ENCODE data around the gene ALDH4A1. TPM values are rescaled to one million over a fixed set of nuclear protein-coding genes. Genes with fewer than 3 reads are reported as not detected.

ALDH4A1 gene
- polyA plus RNA-seq, 4 donors: 62.2 to 86.9 (median 78.5) TPM

- DNase-seq (ENCODE audit: low read depth in 4 of 4, low spot score in 3 of 4): no peak
These were observed 37.3 kb upstream of the ALDH4A1 start for GRCh38 chr1:18939398-18940302.

- no peak for DNase-seq (ENCODE audit: low read depth in 4 of 4, low spot score in 3 of 4)
These were observed 36.3 kb upstream of the ALDH4A1 start for GRCh38 chr1:18938707-18939070.

- DNase-seq (ENCODE audit: low read depth in 4 of 4, low spot score in 3 of 4): no peak
These were observed 35.8 kb upstream of the ALDH4A1 start for GRCh38 chr1:18938008-18938706.

- DNase-seq (ENCODE audit: low read depth in 4 of 4, low spot score in 3 of 4): no peak
These were observed 35.2 kb upstream of the ALDH4A1 start for GRCh38 chr1:18937539-18937938.

- DNase-seq (ENCODE audit: low read depth in 4 of 4, low spot score in 3 of 4): no peak
These were observed 34.6 kb upstream of the ALDH4A1 start for GRCh38 chr1:18936814-18937481.

DNA sequence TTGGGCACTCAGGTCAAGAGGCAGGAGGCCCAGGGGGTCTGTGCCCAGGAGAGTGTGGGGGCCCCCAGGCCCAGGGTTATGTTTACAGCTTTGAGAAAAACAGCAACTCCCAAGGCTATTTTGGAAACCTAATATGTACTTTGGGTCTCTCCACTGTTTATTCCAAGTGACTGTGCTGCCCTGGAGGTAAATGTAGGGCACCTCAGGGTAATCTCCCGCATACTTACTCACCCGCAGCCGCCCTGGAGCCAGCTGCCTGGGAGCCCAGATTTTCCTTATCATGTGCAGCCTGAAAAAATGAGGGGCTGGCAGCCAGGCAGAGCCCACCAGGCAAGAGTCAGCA lies 34.1 kb upstream of the ALDH4A1 start:
- no peak for DNase-seq (ENCODE audit: low read depth in 4 of 4, low spot score in 3 of 4)

GRCh38 chr1:18934205-18935000 lies 32.0 kb upstream of the ALDH4A1 start:
- no peak for DNase-seq (ENCODE audit: low read depth in 4 of 4, low spot score in 3 of 4)

GRCh38 chr1:18932879-18933278 lies 30.5 kb upstream of the ALDH4A1 start:
- no peak for DNase-seq (ENCODE audit: low read depth in 4 of 4, low spot score in 3 of 4)

DNA sequence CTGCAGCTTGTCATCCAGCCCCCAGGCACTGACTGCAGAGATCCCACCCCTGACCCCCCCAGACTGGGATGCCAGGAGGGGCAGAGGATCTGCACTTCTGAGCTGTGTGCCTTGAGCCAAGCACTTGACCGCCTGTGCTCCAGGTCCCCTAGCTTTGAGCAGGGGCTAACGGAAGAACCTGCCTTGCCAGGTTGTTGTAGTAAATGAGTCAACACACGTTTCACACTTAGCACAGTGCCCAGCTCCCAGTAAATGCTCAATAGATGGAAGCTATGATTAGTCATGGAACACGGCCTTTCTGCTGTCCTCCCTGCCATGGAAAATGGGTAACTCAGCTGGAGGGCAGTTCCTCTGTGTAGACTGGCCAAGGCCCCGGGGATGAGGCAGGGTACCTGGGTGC lies 30.0 kb upstream of the ALDH4A1 start:
- no peak for DNase-seq (ENCODE audit: low read depth in 4 of 4, low spot score in 3 of 4)

DNA sequence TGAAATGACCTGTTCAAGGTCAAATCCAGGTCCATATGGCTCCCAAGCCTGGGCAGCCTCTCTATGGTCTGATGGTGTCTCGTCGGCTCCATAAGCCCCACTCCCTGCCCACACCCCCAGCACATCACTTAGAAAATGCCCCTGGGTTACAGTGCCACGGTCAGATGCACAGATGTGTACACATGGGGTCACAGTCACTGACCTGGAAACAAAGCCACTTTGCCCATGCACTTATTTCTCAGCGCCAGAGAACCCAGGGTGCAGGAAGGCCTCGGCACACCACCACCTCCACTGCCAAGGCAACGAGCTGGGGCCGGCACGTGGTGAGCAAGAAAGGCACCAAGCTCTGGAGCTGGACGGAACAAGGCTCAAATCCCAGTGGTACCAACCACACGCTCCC lies 29.4 kb upstream of the ALDH4A1 start:
- DNase-seq (ENCODE audit: low read depth in 4 of 4, low spot score in 3 of 4): no peak

- DNase-seq (ENCODE audit: low read depth in 4 of 4, low spot score in 3 of 4): no peak
These were observed 27.3 kb upstream of the ALDH4A1 start for GRCh38 chr1:18929686-18930085.

- DNase-seq (ENCODE audit: low read depth in 4 of 4, low spot score in 3 of 4): no peak
These were observed 26.6 kb upstream of the ALDH4A1 start for GRCh38 chr1:18928985-18929384.

DNA sequence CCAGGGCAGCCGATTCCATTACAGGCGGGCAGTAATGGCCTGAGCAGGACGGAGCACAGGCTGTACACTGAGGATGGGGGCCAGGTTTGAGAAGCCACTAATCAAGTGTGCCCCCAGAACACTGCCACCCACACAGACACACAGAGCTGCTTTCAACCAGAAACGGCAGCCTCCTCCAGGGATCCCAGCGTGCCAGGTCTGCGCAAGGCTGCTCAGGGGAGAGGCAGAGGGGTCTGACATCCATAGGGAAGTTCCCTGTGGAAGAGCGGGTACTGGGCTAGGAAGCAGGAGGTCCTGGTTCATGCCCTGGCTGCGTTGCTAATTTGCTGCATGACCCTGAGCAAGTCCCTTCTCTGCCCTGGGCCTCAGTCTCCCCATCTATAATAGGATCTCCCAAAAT lies 26.1 kb upstream of the ALDH4A1 start:
- DNase-seq (ENCODE audit: low read depth in 4 of 4, low spot score in 3 of 4): no peak

GRCh38 chr1:18927654-18928272 lies 25.4 kb upstream of the ALDH4A1 start:
- no peak for DNase-seq (ENCODE audit: low read depth in 4 of 4, low spot score in 3 of 4)

GRCh38 chr1:18927082-18927653 lies 24.8 kb upstream of the ALDH4A1 start:
- DNase-seq (ENCODE audit: low read depth in 4 of 4, low spot score in 3 of 4): no peak

DNA sequence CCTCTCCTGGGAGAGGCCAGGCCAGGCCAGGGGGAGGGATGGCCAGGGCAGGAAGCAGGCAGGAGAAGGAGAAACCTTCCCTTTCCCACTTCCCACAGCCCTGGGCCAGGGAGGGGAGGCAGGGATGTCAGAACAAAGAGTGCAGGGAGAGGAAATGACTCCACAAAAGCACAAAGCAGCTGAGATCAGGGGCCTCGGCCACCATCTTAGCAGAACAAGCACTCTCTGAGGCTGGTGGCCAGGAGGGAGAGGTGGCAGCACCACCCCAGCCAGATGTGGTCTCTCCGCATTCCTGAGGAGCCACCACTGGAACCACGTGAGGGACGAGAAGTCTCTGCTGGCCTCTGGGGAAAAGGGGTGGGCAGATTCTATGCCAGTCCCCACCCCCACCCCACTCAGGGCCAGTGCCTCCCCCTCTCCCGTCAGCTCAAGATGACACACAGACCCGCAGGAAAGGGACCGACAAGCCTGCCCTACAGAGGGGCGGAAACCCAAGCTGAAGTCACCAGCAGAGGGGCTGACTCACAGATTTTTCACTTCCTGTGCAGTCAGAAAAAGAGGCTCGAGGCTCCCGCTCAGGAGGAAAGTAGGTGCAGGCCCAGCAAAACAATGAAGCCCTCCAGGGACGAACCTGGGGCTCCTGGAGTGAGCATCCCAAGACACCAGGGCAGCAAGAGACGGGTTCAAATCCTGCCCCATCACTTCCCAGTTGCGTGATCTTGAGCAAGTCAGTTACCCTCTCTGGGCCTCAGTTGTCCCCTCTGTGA lies 24.1 kb upstream of the ALDH4A1 start:
- DNase-seq (ENCODE audit: low read depth in 4 of 4, low spot score in 3 of 4): no peak

GRCh38 chr1:18925279-18925678 lies 22.9 kb upstream of the ALDH4A1 start:
- DNase-seq (ENCODE audit: low read depth in 4 of 4, low spot score in 3 of 4): no peak

GRCh38 chr1:18924221-18924691 lies 21.9 kb upstream of the ALDH4A1 start:
- DNase-seq (ENCODE audit: low read depth in 4 of 4, low spot score in 3 of 4): no peak

DNA sequence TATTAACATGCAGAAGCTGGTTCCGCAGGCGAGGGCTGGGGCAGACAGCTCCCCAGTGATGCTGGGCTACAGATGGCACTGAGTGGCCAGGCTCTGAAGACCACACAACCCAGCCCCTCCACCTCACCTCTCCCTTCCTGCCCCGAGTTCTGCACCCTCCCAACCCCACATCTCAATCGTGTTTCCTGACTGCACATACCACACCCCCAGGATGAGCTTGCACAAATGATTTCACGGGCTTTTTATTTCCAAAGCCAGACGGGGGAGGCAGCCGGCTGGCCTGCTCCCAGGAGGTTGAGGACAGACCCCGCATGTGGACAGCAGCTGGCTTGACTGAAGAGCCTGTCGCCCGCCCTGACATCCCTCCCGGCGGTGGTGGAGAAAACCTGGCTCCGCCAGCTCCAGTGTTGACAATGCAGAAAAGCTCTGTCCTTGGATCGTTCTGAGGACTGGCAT lies 21.4 kb upstream of the ALDH4A1 start:
- DNase-seq (ENCODE audit: low read depth in 4 of 4, low spot score in 3 of 4): peak in 1 of 4 donors; percentile 53

All from right renal pelvis (tissue), 4 donors.